ENCODE measurements around the gene B3GLCT.
A peak's percentile ranks its signal among the peaks of the same experiment; 100 is the strongest.
"Not testable (repeated sequence)": the region's sequence is repeated elsewhere in the genome, so short reads cannot be mapped to it uniquely, and the experiment has no call there.

B3GLCT gene

DNA sequence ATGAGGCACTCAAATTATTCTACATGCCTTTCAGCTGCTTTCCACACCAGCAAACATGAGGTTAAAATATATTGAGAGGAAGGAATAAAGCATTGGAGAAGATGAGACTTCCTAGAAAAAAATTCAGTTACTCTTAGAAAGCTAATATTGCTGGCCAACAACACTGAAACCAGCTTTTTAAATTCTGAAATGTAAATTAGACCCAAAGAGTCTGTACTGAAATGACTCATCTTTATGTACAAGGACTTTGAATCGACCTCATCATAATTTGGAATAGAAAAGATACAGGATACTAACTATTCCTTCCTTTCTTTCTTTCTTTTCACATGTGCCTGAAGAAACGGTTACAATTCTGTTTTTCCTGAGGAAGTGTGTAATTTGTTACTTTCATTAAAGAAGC is 31.6 kb upstream of the B3GLCT start:
- no peak for DNase-seq (ENCODE audit: insufficient read length)
- peak; percentile 9 for FAIRE-seq
- TF ChIP-seq TAF1 (IDR thresholded peaks at IDR 0.05; ENCODE audit: borderline replicate concordance, low read depth, low read length) (no peak), POLR2AphosphoS5 (IDR thresholded peaks at IDR 0.05; ENCODE audit: low read depth, low read length) (no peak), POLR2A (IDR thresholded peaks at IDR 0.05; ENCODE audit: low read depth, low read length) (no peak)

GRCh38 chr13:31168736-31169135 is 31.0 kb upstream of the B3GLCT start:
- no peak for FAIRE-seq
- TF ChIP-seq POLR2AphosphoS5 (IDR thresholded peaks at IDR 0.05; ENCODE audit: low read depth, low read length) = no peak
- no peak for TF ChIP-seq TAF1 (IDR thresholded peaks at IDR 0.05; ENCODE audit: borderline replicate concordance, low read depth, low read length)
- no peak for TF ChIP-seq POLR2A (IDR thresholded peaks at IDR 0.05; ENCODE audit: low read depth, low read length)

DNA sequence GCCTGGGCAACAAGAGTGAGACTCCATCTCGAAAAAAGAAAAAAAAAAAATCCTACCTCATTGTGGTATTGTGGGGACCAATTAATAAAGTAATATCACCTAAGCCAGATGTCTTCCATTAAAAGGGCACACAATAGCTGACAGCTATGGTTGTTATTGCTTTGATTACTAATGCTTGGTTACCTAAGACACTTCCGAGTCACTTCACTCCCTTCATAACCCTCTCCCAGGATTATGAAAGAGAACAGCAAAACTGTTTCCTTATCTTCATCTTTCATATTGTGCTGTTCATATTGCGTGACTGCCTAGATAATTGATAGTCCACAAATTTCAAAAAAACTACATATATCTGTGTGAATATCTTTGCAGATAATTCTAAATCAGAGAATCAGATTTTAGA is 27.8 kb upstream of the B3GLCT start:
- DNase-seq (ENCODE audit: insufficient read length) (no peak), FAIRE-seq (no peak)
- TF ChIP-seq POLR2A (IDR thresholded peaks at IDR 0.05; ENCODE audit: low read depth, low read length) (no peak), POLR2AphosphoS5 (IDR thresholded peaks at IDR 0.05; ENCODE audit: low read depth, low read length) (no peak), TAF1 (IDR thresholded peaks at IDR 0.05; ENCODE audit: borderline replicate concordance, low read depth, low read length) (no peak)

More at GRCh38 chr13:31168736-31169135, 31.0 kb upstream of the B3GLCT start:
- no peak for DNase-seq (ENCODE audit: insufficient read length)

DNA sequence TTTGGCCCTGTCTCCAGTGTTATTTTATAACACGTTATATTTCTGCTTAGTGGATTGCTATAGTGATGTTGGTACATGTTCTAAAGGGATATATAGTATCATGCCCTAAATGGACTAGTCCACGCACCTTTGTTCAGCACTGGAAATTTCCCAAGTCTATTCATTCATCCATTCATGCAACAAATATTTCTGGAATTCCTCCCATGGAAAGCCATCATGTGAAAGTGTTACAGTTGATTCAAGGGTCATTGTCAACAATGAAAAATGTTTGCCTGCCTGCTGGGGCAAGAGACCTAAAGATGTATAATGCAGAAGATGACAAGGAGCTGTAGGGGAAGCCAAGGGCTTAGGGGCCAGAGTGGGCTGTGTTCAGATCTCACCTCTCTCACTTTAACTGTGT is 27.2 kb upstream of the B3GLCT start:
- FAIRE-seq (no peak), DNase-seq (ENCODE audit: insufficient read length) (no peak)
- TF ChIP-seq POLR2AphosphoS5 (IDR thresholded peaks at IDR 0.05; ENCODE audit: low read depth, low read length) (no peak), POLR2A (IDR thresholded peaks at IDR 0.05; ENCODE audit: low read depth, low read length) (no peak), TAF1 (IDR thresholded peaks at IDR 0.05; ENCODE audit: borderline replicate concordance, low read depth, low read length) (no peak)

DNA sequence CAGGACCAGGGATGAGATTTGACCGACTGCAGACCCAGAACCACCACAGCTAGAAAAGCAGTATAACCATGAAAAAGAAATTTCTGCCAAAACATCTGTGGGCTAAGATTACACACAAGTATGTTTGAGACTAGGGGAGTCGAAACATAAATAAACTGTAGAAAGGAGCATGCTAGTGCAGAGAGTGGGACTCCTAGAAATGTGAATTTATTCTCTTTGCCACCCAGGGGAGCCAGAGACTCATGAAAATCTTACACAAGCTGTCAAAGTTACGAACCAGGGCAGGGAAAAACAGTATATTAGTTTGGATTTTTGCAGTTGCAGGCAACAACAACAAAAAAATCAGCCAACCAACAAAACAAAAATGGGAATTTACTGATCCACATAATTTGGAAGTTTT is 25.8 kb upstream of the B3GLCT start:
- no peak for DNase-seq (ENCODE audit: insufficient read length)

DNA sequence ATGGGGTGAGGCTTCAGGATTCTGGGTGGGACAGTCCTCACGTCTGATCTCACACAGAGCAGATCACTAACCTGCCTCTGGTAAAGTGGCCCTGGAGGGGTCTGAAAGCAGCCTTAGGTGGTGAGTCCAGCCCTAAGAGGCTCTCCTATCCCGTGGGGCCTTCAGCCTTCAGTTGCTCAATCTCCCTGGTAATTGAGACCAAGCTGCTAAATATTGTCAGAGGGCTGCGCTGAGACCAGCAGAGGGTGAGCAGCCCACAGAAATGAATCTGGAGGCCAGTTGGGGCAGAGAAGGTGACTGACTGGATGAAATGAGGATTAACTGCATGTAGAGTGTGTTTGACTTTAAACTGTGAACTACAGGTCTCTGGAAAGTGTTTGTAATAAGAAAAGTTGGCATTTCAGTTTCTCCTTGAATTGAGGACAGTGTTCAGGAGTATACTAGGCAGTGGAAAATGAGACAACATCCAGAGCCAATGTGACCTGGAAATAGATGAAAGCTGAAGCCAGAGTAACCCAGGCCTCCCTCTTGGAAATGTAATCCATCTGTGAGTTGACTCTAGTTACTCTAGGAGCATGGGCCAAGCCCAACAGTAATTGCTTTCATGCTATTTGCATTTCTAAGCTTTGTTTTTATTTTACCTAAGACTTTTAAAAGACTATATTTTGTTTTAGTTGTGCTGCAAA is 23.8 kb upstream of the B3GLCT start:
- no peak for DNase-seq (ENCODE audit: insufficient read length)
- no peak for FAIRE-seq
- TF ChIP-seq TAF1 (IDR thresholded peaks at IDR 0.05; ENCODE audit: borderline replicate concordance, low read depth, low read length) (no peak), POLR2AphosphoS5 (IDR thresholded peaks at IDR 0.05; ENCODE audit: low read depth, low read length) (no peak), POLR2A (IDR thresholded peaks at IDR 0.05; ENCODE audit: low read depth, low read length) (no peak)

More for the DNA sequence above, 25.8 kb upstream of the B3GLCT start:
- no peak for TF ChIP-seq TAF1 (IDR thresholded peaks at IDR 0.05; ENCODE audit: borderline replicate concordance, low read depth, low read length)
- no peak for TF ChIP-seq POLR2A (IDR thresholded peaks at IDR 0.05; ENCODE audit: low read depth, low read length)
- TF ChIP-seq POLR2AphosphoS5 (IDR thresholded peaks at IDR 0.05; ENCODE audit: low read depth, low read length) = no peak
- no peak for FAIRE-seq

DNA sequence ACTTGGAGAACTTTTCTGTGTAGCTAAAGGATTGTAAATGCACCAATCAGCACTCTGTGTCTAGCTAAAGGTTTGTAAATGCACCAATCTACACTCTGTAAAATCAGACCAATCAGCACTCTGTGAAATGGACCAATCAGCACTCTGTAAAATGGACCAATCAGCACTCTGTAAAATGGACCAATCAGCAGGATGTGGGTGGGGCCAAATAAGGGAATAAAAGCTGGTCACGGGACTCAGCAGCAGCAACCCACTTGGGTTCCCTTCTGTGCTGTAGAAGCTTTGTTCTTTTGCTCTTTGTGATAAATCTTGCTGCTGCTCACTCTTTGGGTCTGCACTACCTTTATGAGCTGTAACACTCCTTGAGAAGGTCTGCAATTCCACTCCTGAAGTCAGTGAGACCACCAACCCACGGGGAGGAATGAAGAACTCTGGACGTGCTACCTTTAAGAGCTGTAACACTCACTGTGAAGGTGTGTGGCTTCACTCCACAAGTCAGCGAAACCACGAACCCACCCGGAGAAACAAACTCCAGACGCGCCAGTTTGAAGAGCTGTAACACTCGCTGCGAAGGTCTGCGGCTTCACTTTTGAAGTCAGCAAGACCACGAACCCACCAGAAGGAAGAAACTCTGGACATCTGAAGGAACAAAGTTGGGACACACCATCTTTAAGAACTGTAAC is 21.8 kb upstream of the B3GLCT start:
- not testable (repeated sequence) for DNase-seq (ENCODE audit: insufficient read length)

GRCh38 chr13:31179241-31179640 is 20.5 kb upstream of the B3GLCT start:
- no peak for FAIRE-seq
- no peak for DNase-seq (ENCODE audit: insufficient read length)
- TF ChIP-seq TAF1 (IDR thresholded peaks at IDR 0.05; ENCODE audit: borderline replicate concordance, low read depth, low read length) (no peak), POLR2A (IDR thresholded peaks at IDR 0.05; ENCODE audit: low read depth, low read length) (no peak), POLR2AphosphoS5 (IDR thresholded peaks at IDR 0.05; ENCODE audit: low read depth, low read length) (no peak)

More for the DNA sequence above, 21.8 kb upstream of the B3GLCT start:
- FAIRE-seq = not testable (repeated sequence)

- TF ChIP-seq POLR2AphosphoS5 (IDR thresholded peaks at IDR 0.05; ENCODE audit: low read depth, low read length) (no peak), TAF1 (IDR thresholded peaks at IDR 0.05; ENCODE audit: borderline replicate concordance, low read depth, low read length) (no peak), POLR2A (IDR thresholded peaks at IDR 0.05; ENCODE audit: low read depth, low read length) (no peak)
- FAIRE-seq = no peak
- DNase-seq (ENCODE audit: insufficient read length) = no peak
These were observed 20.0 kb upstream of the B3GLCT start for GRCh38 chr13:31179754-31180153.

GRCh38 chr13:31182987-31183386 is 16.8 kb upstream of the B3GLCT start:
- no peak for FAIRE-seq

DNA sequence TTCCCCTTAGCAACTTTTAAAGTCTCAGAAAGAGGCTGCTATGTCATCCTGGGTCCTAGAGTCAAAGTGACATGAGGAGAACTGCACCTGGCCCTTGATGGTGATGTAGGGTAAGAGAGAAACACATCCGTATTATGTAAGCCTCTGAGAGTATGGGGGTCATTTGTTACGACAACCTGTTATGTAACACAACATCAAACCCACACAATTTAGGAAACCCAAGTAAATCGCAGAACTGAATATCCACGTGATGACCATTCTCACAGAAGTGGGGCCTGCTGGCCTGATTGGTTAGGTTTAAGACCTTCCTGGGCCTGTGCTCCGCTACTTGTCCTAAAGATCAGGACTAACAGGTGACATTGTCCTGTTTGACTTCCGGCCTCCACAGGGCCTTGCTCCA is 15.3 kb upstream of the B3GLCT start:
- no peak for FAIRE-seq
- DNase-seq (ENCODE audit: insufficient read length) = no peak

More at GRCh38 chr13:31182987-31183386, 16.8 kb upstream of the B3GLCT start:
- TF ChIP-seq POLR2A (IDR thresholded peaks at IDR 0.05; ENCODE audit: low read depth, low read length) (no peak), TAF1 (IDR thresholded peaks at IDR 0.05; ENCODE audit: borderline replicate concordance, low read depth, low read length) (no peak), POLR2AphosphoS5 (IDR thresholded peaks at IDR 0.05; ENCODE audit: low read depth, low read length) (no peak)
- DNase-seq (ENCODE audit: insufficient read length) = no peak

More for the DNA sequence above, 15.3 kb upstream of the B3GLCT start:
- TF ChIP-seq POLR2A (IDR thresholded peaks at IDR 0.05; ENCODE audit: low read depth, low read length) (no peak), POLR2AphosphoS5 (IDR thresholded peaks at IDR 0.05; ENCODE audit: low read depth, low read length) (no peak), TAF1 (IDR thresholded peaks at IDR 0.05; ENCODE audit: borderline replicate concordance, low read depth, low read length) (no peak)
